PC-9 (cell line): Measurements from ENCODE around the gene PRDM16.

Experiments used
- EZH2 ChIP-seq: fragments of 200-600 bp; sonication (generic); IDR thresholded peaks from 2 replicates; pipeline ENCODE4 v1.8.0; 2017; ENCODE audit warnings: antibody characterized with exemption, low read depth
- TF ChIP-seq, protein P1 (sequence below): fragments of 200-600 bp; sonication (generic); conservative IDR thresholded peaks from 2 replicates; pipeline ENCODE4 v1.6.1; 2017; ENCODE audit warnings: mixed run types, antibody characterized with exemption, mild to moderate bottlenecking, moderate library complexity

DNA sequence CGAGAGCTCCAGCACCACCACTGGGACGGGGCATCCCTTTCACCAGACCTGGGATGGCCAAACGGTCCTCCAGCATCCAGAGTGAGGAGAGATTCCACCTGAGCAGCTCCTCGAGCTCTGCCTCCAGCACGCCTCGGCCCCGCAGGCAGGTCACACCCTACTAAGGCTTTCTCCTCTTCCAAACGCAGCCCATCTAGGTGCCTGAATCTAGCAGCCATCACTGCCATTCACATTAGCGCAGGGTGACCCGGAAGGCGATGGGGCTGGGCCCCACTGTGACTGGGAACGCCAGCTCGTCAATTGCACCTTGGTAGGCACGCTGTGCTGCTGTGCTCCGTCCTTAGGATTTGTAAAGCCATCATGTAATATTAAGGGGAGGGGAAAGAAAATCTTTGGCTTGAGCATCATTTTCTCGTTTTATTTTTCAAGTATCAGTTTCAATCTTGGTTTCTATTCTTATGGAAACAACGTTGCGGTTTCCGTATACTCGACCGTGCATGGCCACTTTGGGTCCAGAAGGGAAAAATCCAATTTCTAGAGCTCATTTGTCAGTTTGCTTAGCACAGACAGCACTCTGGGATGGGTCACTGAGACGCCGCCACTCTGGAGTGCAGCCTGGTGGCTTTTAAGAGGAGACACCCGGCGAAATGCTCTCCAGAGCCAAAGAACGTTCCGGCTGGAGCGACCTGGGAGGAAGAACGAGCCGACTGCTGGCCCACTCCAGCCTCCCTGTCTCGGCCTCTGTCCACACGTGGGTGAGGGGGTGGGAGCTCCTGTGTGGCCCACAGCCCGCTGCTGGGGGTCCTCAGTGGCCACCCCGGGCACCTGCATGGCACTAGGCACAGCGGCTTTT, 173.6 kb downstream of the PRDM16 start:
- no peak for TF ChIP-seq EZH2
- TF ChIP-seq, protein P1, sequence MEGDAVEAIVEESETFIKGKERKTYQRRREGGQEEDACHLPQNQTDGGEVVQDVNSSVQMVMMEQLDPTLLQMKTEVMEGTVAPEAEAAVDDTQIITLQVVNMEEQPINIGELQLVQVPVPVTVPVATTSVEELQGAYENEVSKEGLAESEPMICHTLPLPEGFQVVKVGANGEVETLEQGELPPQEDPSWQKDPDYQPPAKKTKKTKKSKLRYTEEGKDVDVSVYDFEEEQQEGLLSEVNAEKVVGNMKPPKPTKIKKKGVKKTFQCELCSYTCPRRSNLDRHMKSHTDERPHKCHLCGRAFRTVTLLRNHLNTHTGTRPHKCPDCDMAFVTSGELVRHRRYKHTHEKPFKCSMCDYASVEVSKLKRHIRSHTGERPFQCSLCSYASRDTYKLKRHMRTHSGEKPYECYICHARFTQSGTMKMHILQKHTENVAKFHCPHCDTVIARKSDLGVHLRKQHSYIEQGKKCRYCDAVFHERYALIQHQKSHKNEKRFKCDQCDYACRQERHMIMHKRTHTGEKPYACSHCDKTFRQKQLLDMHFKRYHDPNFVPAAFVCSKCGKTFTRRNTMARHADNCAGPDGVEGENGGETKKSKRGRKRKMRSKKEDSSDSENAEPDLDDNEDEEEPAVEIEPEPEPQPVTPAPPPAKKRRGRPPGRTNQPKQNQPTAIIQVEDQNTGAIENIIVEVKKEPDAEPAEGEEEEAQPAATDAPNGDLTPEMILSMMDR, result no peak
